Erythroblast (primary cell): ENCODE data around the gene RASSF3.

ENCODE experiments used
- GATA1 ChIP-seq: IDR thresholded peaks from 2 replicates; pipeline ENCODE4 v1.6.1; 2011; ENCODE audit warnings: low read depth, mild to moderate bottlenecking, control low read depth, low read length, moderate library complexity
- POLR2A ChIP-seq: IDR thresholded peaks from 2 replicates; pipeline ENCODE4 v1.6.1; 2011; ENCODE audit warnings: mild to moderate bottlenecking, low read length

DNA sequence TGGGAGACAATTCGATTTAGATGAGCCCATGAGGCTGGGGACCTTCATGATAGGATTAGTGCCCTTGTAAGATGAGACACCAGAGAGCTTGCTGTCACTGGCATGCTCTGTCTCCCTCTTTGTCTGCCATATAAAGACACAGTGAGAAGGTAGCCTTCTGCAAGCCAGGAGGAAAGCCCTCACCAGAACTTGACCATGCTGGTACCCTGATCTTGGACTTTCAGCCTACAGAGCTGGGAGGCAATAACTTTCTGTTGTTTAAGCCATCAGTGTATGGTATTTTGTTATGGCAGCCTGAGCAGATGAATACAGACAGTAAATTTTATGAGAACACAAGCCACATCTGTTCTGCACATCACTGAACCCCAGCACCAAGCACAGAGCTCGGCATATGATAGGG is 38.1 kb upstream of the RASSF3 start:
- TF ChIP-seq POLR2A: no peak
- no peak for TF ChIP-seq GATA1
